GM06990 (cell line): ENCODE data around the gene GALNT16.

Experiments used
- DNase-seq: peaks from one replicate; pipeline ENCODE4 v3.0.0-alpha.2; 2011; ENCODE audit not compliant: insufficient read length; ENCODE audit errors: extremely low read depth
- H3K27me3 ChIP-seq: replicated peaks from 2 replicates; pipeline ENCODE4 v1.6.0; 2011; ENCODE audit warnings: low read length; ENCODE audit not compliant: control insufficient read depth, insufficient read depth
- H3K36me3 ChIP-seq: 2 replicates; pipeline ENCODE4 v1.5.1; 2011; ENCODE audit warnings: low read length; ENCODE audit not compliant: control insufficient read depth, insufficient read depth
- H3K4me3 ChIP-seq: replicated peaks from 2 replicates; pipeline ENCODE4 v1.5.1; 2011; ENCODE audit warnings: low read depth, mild to moderate bottlenecking, control low read depth, low read length
- TF ChIP-seq, protein P1 (sequence below): IDR thresholded peaks from 2 replicates; pipeline ENCODE4 v1.5.1; 2011; ENCODE audit warnings: low read length, control low read depth, mild to moderate bottlenecking, inconsistent platforms; ENCODE audit not compliant: insufficient read depth, poor library complexity, severe bottlenecking

Gene GALNT16

DNA sequence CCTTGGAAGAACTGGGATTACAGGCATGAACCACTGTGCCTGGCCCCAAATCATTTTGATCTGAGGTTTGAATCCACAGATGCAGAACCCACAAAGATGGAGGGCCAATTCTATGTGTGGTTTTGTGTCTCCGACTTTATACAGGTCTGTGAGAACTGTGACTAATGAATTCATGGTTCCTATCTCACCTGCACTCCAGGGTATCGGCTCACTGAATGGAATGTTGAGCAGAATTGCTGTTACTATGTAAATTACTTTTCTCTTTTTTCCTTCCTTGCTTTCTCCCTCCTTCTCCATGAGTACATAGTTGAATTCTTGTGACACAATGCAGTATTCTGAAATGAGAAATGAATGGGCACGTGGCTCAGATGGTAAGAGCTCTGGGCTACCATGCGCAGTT is 21.1 kb upstream of the GALNT16 start:
- Histone ChIP-seq H3K27me3 (no peaks in the 10 kb centered on the region), H3K4me3 (no peak overlapping the region), H3K36me3 (peaks cover 8% of the 10 kb centered on the region)
- TF ChIP-seq, protein P1, sequence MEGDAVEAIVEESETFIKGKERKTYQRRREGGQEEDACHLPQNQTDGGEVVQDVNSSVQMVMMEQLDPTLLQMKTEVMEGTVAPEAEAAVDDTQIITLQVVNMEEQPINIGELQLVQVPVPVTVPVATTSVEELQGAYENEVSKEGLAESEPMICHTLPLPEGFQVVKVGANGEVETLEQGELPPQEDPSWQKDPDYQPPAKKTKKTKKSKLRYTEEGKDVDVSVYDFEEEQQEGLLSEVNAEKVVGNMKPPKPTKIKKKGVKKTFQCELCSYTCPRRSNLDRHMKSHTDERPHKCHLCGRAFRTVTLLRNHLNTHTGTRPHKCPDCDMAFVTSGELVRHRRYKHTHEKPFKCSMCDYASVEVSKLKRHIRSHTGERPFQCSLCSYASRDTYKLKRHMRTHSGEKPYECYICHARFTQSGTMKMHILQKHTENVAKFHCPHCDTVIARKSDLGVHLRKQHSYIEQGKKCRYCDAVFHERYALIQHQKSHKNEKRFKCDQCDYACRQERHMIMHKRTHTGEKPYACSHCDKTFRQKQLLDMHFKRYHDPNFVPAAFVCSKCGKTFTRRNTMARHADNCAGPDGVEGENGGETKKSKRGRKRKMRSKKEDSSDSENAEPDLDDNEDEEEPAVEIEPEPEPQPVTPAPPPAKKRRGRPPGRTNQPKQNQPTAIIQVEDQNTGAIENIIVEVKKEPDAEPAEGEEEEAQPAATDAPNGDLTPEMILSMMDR, result no peak
- no peak for DNase-seq

GRCh38 chr14:69240527-69241173 is 19.3 kb upstream of the GALNT16 start:
- Histone ChIP-seq H3K27me3 (no peaks in the 10 kb centered on the region), H3K4me3 (no peak overlapping the region), H3K36me3 (peaks cover 8% of the 10 kb centered on the region)
- TF ChIP-seq, protein P1, result no peak
- DNase-seq, result no peak

GRCh38 chr14:69241577-69241976 is 18.4 kb upstream of the GALNT16 start:
- TF ChIP-seq, protein P1, result no peak
- no peak for DNase-seq

DNA sequence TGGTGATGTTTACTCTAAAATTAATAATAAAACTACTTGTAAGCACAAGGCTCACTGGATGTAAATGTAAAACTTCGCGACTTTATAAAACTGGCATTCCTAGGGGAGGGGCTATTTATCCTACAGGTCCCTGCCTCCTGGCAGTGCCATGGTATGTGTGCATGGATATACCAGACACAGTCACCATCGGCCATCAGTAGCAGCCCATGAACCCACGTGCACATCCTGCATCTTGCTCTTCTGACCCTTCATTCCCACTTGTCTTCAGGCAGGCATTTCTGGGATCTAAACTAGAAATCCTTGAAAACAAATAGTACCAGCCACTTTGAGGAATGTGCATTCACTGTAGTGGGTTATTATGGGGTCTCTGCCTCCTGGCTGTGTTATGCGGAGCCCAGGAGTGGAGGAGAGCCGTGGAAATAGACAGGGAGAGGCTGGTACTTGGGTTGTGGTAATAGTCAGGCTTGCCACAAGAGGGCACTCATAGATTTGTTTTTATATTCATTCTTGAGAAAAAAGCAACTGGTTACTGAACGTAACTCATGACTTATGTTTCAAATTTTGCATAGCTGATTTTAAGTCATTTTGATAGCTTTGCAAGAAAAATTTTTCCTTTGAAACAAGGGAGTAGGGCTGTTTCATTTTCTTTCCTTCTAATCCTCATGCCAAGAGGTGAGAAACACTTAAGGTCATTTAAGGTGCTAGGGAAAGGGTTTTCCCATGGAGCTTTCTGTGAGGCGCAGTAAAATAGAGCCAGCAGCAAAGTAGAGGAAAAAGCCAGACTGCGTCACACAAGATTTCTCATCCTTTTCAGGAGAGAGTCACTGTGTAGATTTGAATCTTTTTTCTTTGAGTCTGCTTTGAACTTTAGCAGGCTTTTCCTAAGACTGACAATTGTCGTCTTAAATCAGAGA is 17.4 kb upstream of the GALNT16 start:
- H3K36me3 ChIP-seq, result peaks cover 5% of the 10 kb centered on the region; the same call in 1 of the 2 replicates
- no peak overlapping the region for H3K4me3 ChIP-seq
- DNase-seq, result peak; percentile 19
- TF ChIP-seq, protein P1, result peak; percentile 60
- H3K27me3 ChIP-seq, result no peaks in the 10 kb centered on the region

More at GRCh38 chr14:69241577-69241976, 18.4 kb upstream of the GALNT16 start:
- no peak overlapping the region for H3K4me3 ChIP-seq
- peaks cover 6% of the 10 kb centered on the region for H3K36me3 ChIP-seq
- H3K27me3 ChIP-seq, result no peaks in the 10 kb centered on the region

GRCh38 chr14:69244946-69245345 is 15.0 kb upstream of the GALNT16 start:
- DNase-seq, result no peak
- TF ChIP-seq, protein P1, result no peak
- Histone ChIP-seq H3K4me3 (no peak overlapping the region), H3K27me3 (no peaks in the 10 kb centered on the region), H3K36me3 (peaks cover 2% of the 10 kb centered on the region; the same call in 1 of the 2 replicates)
